ENCODE results near the gene ANKRD2. TPM values are rescaled to one million over a fixed set of nuclear protein-coding genes. Genes with fewer than 3 reads are reported as not detected.

ANKRD2 gene
- total RNA-seq, 4 donors from 2014 or later = not detected

- TF ChIP-seq CTCF (IDR thresholded peaks at IDR 0.05; ENCODE audit: low read depth) = no peak
Observed at GRCh38 chr10:97590748-97591495, 18.3 kb downstream of the ANKRD2 start.

- no peak for TF ChIP-seq CTCF (IDR thresholded peaks at IDR 0.05; ENCODE audit: low read depth)
Observed at GRCh38 chr10:97593421-97593820, 20.8 kb downstream of the ANKRD2 start.

- TF ChIP-seq CTCF (IDR thresholded peaks at IDR 0.05; ENCODE audit: low read depth) = no peak
Observed at GRCh38 chr10:97596101-97597082, 23.8 kb downstream of the ANKRD2 start.

GRCh38 chr10:97597778-97598177 is 25.2 kb downstream of the ANKRD2 start:
- no peak for TF ChIP-seq CTCF (IDR thresholded peaks at IDR 0.05; ENCODE audit: low read depth)

GRCh38 chr10:97598407-97599271 is 26.1 kb downstream of the ANKRD2 start:
- TF ChIP-seq CTCF (IDR thresholded peaks at IDR 0.05; ENCODE audit: low read depth) = no peak

- no peak for TF ChIP-seq CTCF (IDR thresholded peaks at IDR 0.05; ENCODE audit: low read depth)
Observed at GRCh38 chr10:97599272-97599619, 26.7 kb downstream of the ANKRD2 start.

Data from subcutaneous adipose tissue (tissue), 4 donors.